GM12891 (cell line): Measurements from ENCODE around the gene LYSMD2.

Experiments used
- DNase-seq: peaks from one replicate; pipeline ENCODE4 v3.0.0; 2011; ENCODE audit warnings: low spot score; ENCODE audit not compliant: insufficient read length
- FAIRE-seq: peaks from 2 replicates; lab custom pipeline; 2011; peaks lifted over from hg19 to GRCh38; lab: Jason Lieb, UNC
- PAX5 ChIP-seq: IDR thresholded peaks from 2 replicates; pipeline ENCODE4 v1.6.1; 2011; ENCODE audit warnings: low read length, moderate library complexity, mild to moderate bottlenecking; ENCODE audit not compliant: insufficient read depth, severe bottlenecking
- POLR2A ChIP-seq: IDR thresholded peaks from 2 replicates; pipeline ENCODE4 v1.6.1; 2011; ENCODE audit warnings: low read depth, low read length, control low read depth
- POLR2AphosphoS5 ChIP-seq: IDR thresholded peaks from 2 replicates; pipeline ENCODE4 v1.6.1; 2011; ENCODE audit warnings: low read depth, low read length, control low read depth
- POU2F2 ChIP-seq: IDR thresholded peaks from 2 replicates; pipeline ENCODE4 v1.6.1; 2011; ENCODE audit warnings: low read depth, mild to moderate bottlenecking, control low read depth, low read length, moderate library complexity
- SPI1 ChIP-seq: IDR thresholded peaks from 2 replicates; pipeline ENCODE4 v1.6.1; 2011; ENCODE audit warnings: low read depth, low read length, control low read depth
- TAF1 ChIP-seq: IDR thresholded peaks from 2 replicates; pipeline ENCODE4 v1.6.1; 2011; ENCODE audit warnings: low read depth, low read length, control low read depth

LYSMD2 gene

GRCh38 chr15:51721199-51721960 is 16.1 kb downstream of the LYSMD2 start:
- no peak for FAIRE-seq
- TF ChIP-seq POLR2A (no peak), POU2F2 (no peak), TAF1 (no peak), SPI1 (no peak), POLR2AphosphoS5 (no peak), PAX5 (no peak)
- no peak for DNase-seq

GRCh38 chr15:51720201-51720995 is 17.1 kb downstream of the LYSMD2 start:
- FAIRE-seq (no peak), DNase-seq (no peak)
- TF ChIP-seq PAX5 (no peak), TAF1 (no peak), POU2F2 (no peak), POLR2A (no peak), POLR2AphosphoS5 (no peak), SPI1 (no peak)

GRCh38 chr15:51718746-51719145 is 18.7 kb downstream of the LYSMD2 start:
- no peak for DNase-seq
- TF ChIP-seq POLR2AphosphoS5 = no peak
- no peak for TF ChIP-seq PAX5
- no peak for TF ChIP-seq TAF1
- TF ChIP-seq POLR2A = no peak
- TF ChIP-seq SPI1 = no peak
- TF ChIP-seq POU2F2 = no peak
- no peak for FAIRE-seq

- DNase-seq (no peak), FAIRE-seq (no peak)
- TF ChIP-seq POLR2AphosphoS5 (no peak), TAF1 (no peak), PAX5 (no peak), POU2F2 (no peak), SPI1 (no peak), POLR2A (no peak)
Observed at GRCh38 chr15:51718219-51718618, 19.2 kb downstream of the LYSMD2 start.

- FAIRE-seq = no peak
- TF ChIP-seq PAX5 (no peak), POLR2A (no peak), TAF1 (no peak), POLR2AphosphoS5 (no peak), POU2F2 (no peak)
- DNase-seq = no peak
Observed at GRCh38 chr15:51714911-51715310, 22.5 kb downstream of the LYSMD2 start.

GRCh38 chr15:51714162-51714561 is 23.3 kb downstream of the LYSMD2 start:
- no peak for FAIRE-seq
- DNase-seq = no peak
- TF ChIP-seq SPI1 (no peak), POU2F2 (no peak), PAX5 (no peak), TAF1 (no peak), POLR2A (no peak), POLR2AphosphoS5 (no peak)

GRCh38 chr15:51709031-51709430 is 28.4 kb downstream of the LYSMD2 start:
- FAIRE-seq = no peak
- no peak for DNase-seq
- TF ChIP-seq POLR2A (no peak), POU2F2 (no peak), POLR2AphosphoS5 (no peak)

GRCh38 chr15:51708013-51708412 is 29.4 kb downstream of the LYSMD2 start:
- TF ChIP-seq POLR2AphosphoS5 (no peak), PAX5 (no peak), POLR2A (no peak), POU2F2 (no peak), TAF1 (no peak), SPI1 (no peak)
- no peak for DNase-seq
- no peak for FAIRE-seq

- TF ChIP-seq PAX5 (no peak), POU2F2 (no peak), TAF1 (no peak), POLR2A (no peak), POLR2AphosphoS5 (no peak)
- no peak for DNase-seq
- no peak for FAIRE-seq
Observed at GRCh38 chr15:51706926-51707608, 30.4 kb downstream of the LYSMD2 start.
